IMR-90 (cell line): ENCODE measurements around the gene STMN3. TPM values are rescaled to one million over a fixed set of nuclear protein-coding genes. Genes with fewer than 3 reads are reported as not detected.

ENCODE experiments used
- ATAC-seq: fragments of 200-7000 bp; cut with Tn5 transposase; 2 replicates; pipeline ENCODE4 v1.9.1; 2020; ENCODE audit warnings: low read depth, mild to moderate bottlenecking, moderate library complexity
- BruUV-seq: library from RNA; stranded (reverse); fragments of 400-500 nt; replicated peaks from 2 replicates; lab custom pipeline; 2021; lab: Mats Ljungman, UMichigan
- CTCF ChIA-PET: fragments of 300-600 bp; formaldehyde crosslinking; extraction: SDS; loops from one replicate; lab custom pipeline; 2021; ENCODE audit warnings: antibody characterized with exemption; lab: Yijun Ruan, JAX
- POLR2A ChIA-PET: fragments of 300-600 bp; sonication (Branson Sonifier 250); formaldehyde crosslinking; loops from one replicate; lab custom pipeline; 2022; ENCODE audit warnings: antibody characterized with exemption; ENCODE audit not compliant: unreplicated experiment; lab: Charles Lee
- DNase-seq: peaks from one replicate; pipeline ENCODE4 v3.0.0; 2013
- H2AFZ ChIP-seq: replicated peaks from 2 replicates; pipeline ENCODE3; 2013; ENCODE audit warnings: low read length, mild to moderate bottlenecking; ENCODE audit not compliant: poor library complexity
- H2AK5ac ChIP-seq: 2 replicates; pipeline ENCODE4 v1.6.1; 2013; ENCODE audit warnings: low read depth, low read length, inconsistent platforms
- H2AK9ac ChIP-seq: replicated peaks from 2 replicates; pipeline ENCODE3; 2013; ENCODE audit warnings: mild to moderate bottlenecking, low read depth, low read length, moderate library complexity; ENCODE audit not compliant: poor library complexity
- H2BK120ac ChIP-seq: 2 replicates; pipeline ENCODE4 v1.6.1; 2013; ENCODE audit warnings: low read depth, low read length, inconsistent platforms
- H2BK15ac ChIP-seq: 3 replicates; pipeline ENCODE4 v1.6.1; 2013; ENCODE audit warnings: low read depth, low read length, inconsistent platforms
- H2BK20ac ChIP-seq: 2 replicates; pipeline ENCODE4 v1.6.1; 2013; ENCODE audit warnings: low read depth, mild to moderate bottlenecking, inconsistent platforms, low read length, moderate library complexity
- H2BK5ac ChIP-seq: 2 replicates; pipeline ENCODE4 v1.6.1; 2013; ENCODE audit warnings: mild to moderate bottlenecking, low read depth, low read length, inconsistent platforms; ENCODE audit not compliant: poor library complexity, severe bottlenecking
- H3K14ac ChIP-seq: replicated peaks from 2 replicates; pipeline ENCODE4 v1.6.1; 2013; ENCODE audit warnings: low read depth, low read length, inconsistent platforms
- H3K18ac ChIP-seq: 2 replicates; pipeline ENCODE4 v1.6.1; 2013; ENCODE audit warnings: low read depth, low read length, control low read depth
- H3K23ac ChIP-seq: 2 replicates; pipeline ENCODE4 v1.6.1; 2013; ENCODE audit warnings: low read depth, low read length, inconsistent platforms
- H3K27ac ChIP-seq: 2 replicates; pipeline ENCODE4 v1.5.1; 2013; ENCODE audit warnings: mild to moderate bottlenecking, control low read depth, low read length; ENCODE audit not compliant: insufficient read depth
- H3K27me3 ChIP-seq: 2 replicates; pipeline ENCODE4 v1.6.1; 2013; ENCODE audit warnings: low read length; ENCODE audit not compliant: control insufficient read depth, insufficient read depth
- H3K36me3 ChIP-seq: 2 replicates; pipeline ENCODE4 v1.6.1; 2013; ENCODE audit warnings: low read length, mixed read lengths; ENCODE audit not compliant: control insufficient read depth, insufficient read depth
- H3K4ac ChIP-seq: 2 replicates; pipeline ENCODE4 v1.6.1; 2013; ENCODE audit warnings: low read depth, low read length, inconsistent platforms
- H3K4me1 ChIP-seq: 2 replicates; pipeline ENCODE4 v1.6.1; 2013; ENCODE audit warnings: low read length, mixed read lengths; ENCODE audit not compliant: control insufficient read depth, insufficient read depth
- H3K4me2 ChIP-seq: 2 replicates; pipeline ENCODE4 v1.6.1; 2013; ENCODE audit warnings: low read depth, mild to moderate bottlenecking, control low read depth, low read length, moderate library complexity
- H3K4me3 ChIP-seq: 2 replicates; pipeline ENCODE4 v1.5.1; 2013; ENCODE audit warnings: low read depth, mild to moderate bottlenecking, control low read depth, low read length, moderate library complexity; ENCODE audit not compliant: insufficient read depth
- H3K56ac ChIP-seq: 2 replicates; pipeline ENCODE4 v1.6.1; 2013; ENCODE audit warnings: low read length, inconsistent platforms; ENCODE audit not compliant: insufficient read depth; ENCODE audit errors: extremely low read depth
- H3K79me1 ChIP-seq, 2 experiments: 2 replicates each; pipeline ENCODE4 v1.6.1; 2013; ENCODE audit warnings: low read length in 2 of 2, inconsistent platforms in 1 of 2, low read depth in 1 of 2
- H3K9ac ChIP-seq: 2 replicates; pipeline ENCODE4 v1.6.1; 2013; ENCODE audit warnings: low read depth, low read length, control low read depth
- H3K9me1 ChIP-seq: 2 replicates; pipeline ENCODE4 v1.6.1; 2013; ENCODE audit warnings: low read length, inconsistent platforms; ENCODE audit not compliant: insufficient read depth
- H3K9me3 ChIP-seq: 2 replicates; pipeline ENCODE4 v1.6.1; 2013; ENCODE audit warnings: low read length; ENCODE audit not compliant: control insufficient read depth, insufficient read depth
- H4K20me1 ChIP-seq: 2 replicates; pipeline ENCODE4 v1.6.1; 2013; ENCODE audit warnings: low read length, inconsistent platforms; ENCODE audit not compliant: insufficient read depth
- H4K5ac ChIP-seq: 2 replicates; pipeline ENCODE4 v1.6.1; 2013; ENCODE audit warnings: mild to moderate bottlenecking, low read depth, low read length, control low read depth
- H4K8ac ChIP-seq, 2 experiments: 2 replicates each; pipeline ENCODE4 v1.6.1; 2013; ENCODE audit warnings: low read depth in 2 of 2, low read length in 2 of 2, control low read depth in 1 of 2, inconsistent platforms in 1 of 2
- H4K91ac ChIP-seq: 2 replicates; pipeline ENCODE4 v1.6.1; 2013; ENCODE audit warnings: low read depth, low read length, inconsistent platforms; ENCODE audit not compliant: insufficient read depth
- CEBPB ChIP-seq: IDR thresholded peaks from 2 replicates; pipeline ENCODE4 v1.6.1; 2012; ENCODE audit warnings: low read depth, low read length, improper control_type of control experiment
- CTCF ChIP-seq: conservative IDR thresholded peaks from 2 replicates; pipeline ENCODE4 v1.5.1; 2012; ENCODE audit warnings: mild to moderate bottlenecking, low read depth, low read length, improper control_type of control experiment
- RCOR1 ChIP-seq: IDR thresholded peaks from 2 replicates; pipeline ENCODE4 v1.6.1; 2012; ENCODE audit warnings: mild to moderate bottlenecking, low read length, improper control_type of control experiment; ENCODE audit not compliant: insufficient replicate concordance
- WGBS, 2 experiments: methylation state at CpG; one replicate each; pipeline versions ENCODE4 v1.1.5 to v1.1.7; 2013; ENCODE audit warnings: missing lambda C conversion rate in 2 of 2; ENCODE audit not compliant: insufficient read length in 1 of 2; ENCODE audit errors: extremely low coverage in 2 of 2; 5-methylcytosine and 5-hydroxymethylcytosine counted together
- dilution Hi-C: fragments of 300-500 bp; cut with HindIII; formaldehyde crosslinking; loops from one replicate; pipeline ENCODE4 v1.14.3; 2018; ENCODE audit warnings: low sequenced_read_pairs; ENCODE audit not compliant: unreplicated experiment
- in situ Hi-C: fragments of 300-500 bp; cut with MboI; formaldehyde crosslinking; loops from 3 replicates; pipeline ENCODE4 v1.14.3; 2019; ENCODE audit warnings: low sequenced_read_pairs, inconsistent platforms, mixed read lengths
- intact Hi-C: fragments of 100-400 bp; cut with micrococcal nuclease; formaldehyde crosslinking; loops from 2 replicates; pipeline ENCODE4 v1.10.0; 2022
- polyA plus RNA-seq, 3 experiments: library from polyadenylated mRNA; depleted of rRNA; stranded (reverse); fragments of >200 nt; gene quantifications; 2 replicates each; pipeline ENCODE4 v1.2.3, GENCODE V29; 2012; ENCODE audit warnings: low replicate concordance in 1 of 3
- total RNA-seq: library from RNA; depleted of rRNA; stranded (reverse); fragments of >200 nt; gene quantifications from 2 replicates; pipeline ENCODE4 v1.2.3, GENCODE V29; 2012

Gene STMN3
- total and polyA plus RNA-seq, 2 of the 4 experiments (the other 2 are of a cell fraction) = 20.3 to 62.3 TPM

- H2BK120ac ChIP-seq = no peak overlapping the region
- ChIA-PET CTCF (no interaction called here), POLR2A (no interaction called here)
- H2BK15ac ChIP-seq = no peak overlapping the region
- H4K8ac ChIP-seq = no peak overlapping the region
- no peak overlapping the region for H3K4ac ChIP-seq
- TF ChIP-seq CTCF (0 out of 2 replicates have a peak, but pooled peaks have one; percentile 15), CEBPB (peak; percentile 98), RCOR1 (no peak)
- H4K5ac ChIP-seq = no peak overlapping the region
- dilution Hi-C loops = no loop called here
- H2AK9ac ChIP-seq = no peak overlapping the region
- WGBS, 2 experiments = 47% methylated on average over 3 of the region's 15 CpGs; no CpG with 5 or more reads in 1 of the 2 experiments
- H3K23ac ChIP-seq = no peak overlapping the region
- ATAC-seq (no peak), DNase-seq (peak; percentile 49)
- H3K4me3 ChIP-seq = no peak overlapping the region
- H2BK20ac ChIP-seq = no peak overlapping the region
- peaks cover 6% of the 10 kb centered on the region; the same call in 1 of the 2 replicates for H3K9me1 ChIP-seq
- peaks cover 26 to 78% of the 10 kb centered on the region in 2 experiments for H3K79me1 ChIP-seq
- H3K4me2 ChIP-seq = no peak overlapping the region
- H3K27me3 ChIP-seq = no peaks in the 10 kb centered on the region
- peaks cover 2% of the 10 kb centered on the region; the same call in 1 of the 2 replicates for H3K4me1 ChIP-seq
- no peak overlapping the region for H3K9ac ChIP-seq
- no peaks in the 10 kb centered on the region for H3K36me3 ChIP-seq
- H4K20me1 ChIP-seq = peaks cover 14% of the 10 kb centered on the region
- no peak overlapping the region for H3K18ac ChIP-seq
- H2AFZ ChIP-seq = no peak overlapping the region
- no TSS peak for BruUV-seq
- H3K27ac ChIP-seq = no peak overlapping the region
- intact Hi-C loops = no loop called here
- H3K14ac ChIP-seq = no peak overlapping the region
- H2BK5ac ChIP-seq = no peak overlapping the region
- H3K56ac ChIP-seq = no peak overlapping the region
- no peaks in the 10 kb centered on the region for H3K9me3 ChIP-seq
- H4K91ac ChIP-seq = no peak overlapping the region
- H2AK5ac ChIP-seq = no peak overlapping the region
- in situ Hi-C loops = no loop called here
Measured at GRCh38 chr20:63624486-63624885, 28.7 kb downstream of the STMN3 start.
